HEK293 (cell line): ENCODE measurements around the gene NCOR2.

Experiments used
- CTCF ChIP-seq: fragments of 450-650 bp; formaldehyde crosslinking; IDR thresholded peaks from 2 replicates; pipeline ENCODE4 v1.5.1; 2016; ENCODE audit warnings: missing biosample characterization, missing genetic modification characterization
- PBX3 ChIP-seq: sonication (generic); formaldehyde crosslinking; IDR thresholded peaks from 2 replicates; pipeline ENCODE4 v1.8.1; 2022; ENCODE audit warnings: mild to moderate bottlenecking, moderate library complexity, missing genetic modification reagents
- TRIM28 ChIP-seq: IDR thresholded peaks from 2 replicates; pipeline ENCODE4 v1.6.1; 2011; ENCODE audit warnings: low read length, control low read depth, borderline replicate concordance
- ZBTB26 ChIP-seq: fragments of 450-650 bp; formaldehyde crosslinking; optimal IDR thresholded peaks from 2 replicates; pipeline ENCODE3; 2016; ENCODE audit warnings: missing biosample characterization, mild to moderate bottlenecking, missing genetic modification characterization
- ZBTB8A ChIP-seq: fragments of 450-650 bp; formaldehyde crosslinking; IDR thresholded peaks from 2 replicates; pipeline ENCODE4 v1.5.1; 2016; ENCODE audit warnings: missing biosample characterization, missing genetic modification characterization
- ZNF600 ChIP-seq: fragments of 450-650 bp; formaldehyde crosslinking; IDR thresholded peaks from 2 replicates; pipeline ENCODE4 v1.5.1; 2016; ENCODE audit warnings: missing biosample characterization, missing genetic modification characterization
- ZNF610 ChIP-seq: fragments of 450-650 bp; formaldehyde crosslinking; IDR thresholded peaks from 2 replicates; pipeline ENCODE4 v1.5.1; 2016; ENCODE audit warnings: missing biosample characterization, missing genetic modification characterization, borderline replicate concordance

- no peak for TF ChIP-seq ZNF600
- TF ChIP-seq CTCF (tag by site-specific recombination) = no peak
- no peak for TF ChIP-seq ZNF610
- no peak for TF ChIP-seq ZBTB8A (tag by site-specific recombination)
- TF ChIP-seq TRIM28 = no peak
- TF ChIP-seq PBX3 (CRISPR knock-in tag) = no peak
- TF ChIP-seq ZBTB26 = no peak
Observed at GRCh38 chr12:124523071-124523470, 44.3 kb downstream of the NCOR2 start.
